Adipose tissue (tissue), 3 donors: ENCODE data around the gene NSUN7. TPM values are rescaled to one million over a fixed set of nuclear protein-coding genes. Genes with fewer than 3 reads are reported as not detected.
"Not testable (repeated sequence)": the region's sequence is repeated elsewhere in the genome, so short reads cannot be mapped to it uniquely, and the experiment has no call there.

Source experiments
- H3K27ac ChIP-seq: one replicate; pipeline ENCODE4 v1.5.1; 2013; ENCODE audit warnings: low read depth, low read length
- WGBS, 3 donors: extraction: QIAGEN DNeasy Blood & Tissue Kit; methylation state at CpG; one replicate each; pipeline ENCODE4 v1.1.7; 2013; 5-methylcytosine and 5-hydroxymethylcytosine counted together
- polyA plus RNA-seq, 3 donors: library from polyadenylated mRNA; stranded (reverse); fragments of 200-250 nt; gene quantifications; one replicate each; pipeline ENCODE4 v1.2.3, GENCODE V29; 2013
- donor health status: healthy with polysubstance abuse.
- donor health status: Bipolar disorder and iron deficiency.
- donor health status: healthy.

The NSUN7 gene
- polyA plus RNA-seq, 3 donors, result 0.64 to 3.8 (median 0.79) TPM

- 76 to 93% (median 76%) methylated on average over 3 of the region's 3 CpGs for WGBS, 3 donors
- H3K27ac ChIP-seq, result no peak overlapping the region
Observed at GRCh38 chr4:40800064-40800463, 50.3 kb downstream of the NSUN7 start.

DNA sequence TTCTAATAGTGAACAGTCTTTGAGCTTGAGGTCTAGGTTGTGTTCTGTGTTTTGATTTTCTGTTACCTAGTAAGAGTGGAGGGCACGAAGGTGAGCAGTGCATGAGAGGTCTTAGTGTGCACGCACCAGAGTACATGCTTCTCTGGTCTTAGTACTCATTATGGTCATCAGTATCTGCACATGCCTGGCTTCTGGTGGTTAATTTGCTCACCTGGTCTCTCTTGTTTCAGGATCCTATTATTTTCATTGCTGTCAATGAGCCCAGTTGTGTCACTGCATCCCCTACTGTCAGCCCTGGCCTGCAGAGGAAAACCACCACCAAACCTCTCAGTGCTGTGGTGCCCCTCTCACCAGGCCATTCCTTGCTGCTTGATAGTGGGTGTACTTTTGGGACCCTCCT lies 54.8 kb downstream of the NSUN7 start:
- no peak overlapping the region for H3K27ac ChIP-seq
- WGBS, 3 donors, result 93 to 98% (median 98%) methylated on average over 2 of the region's 2 CpGs

DNA sequence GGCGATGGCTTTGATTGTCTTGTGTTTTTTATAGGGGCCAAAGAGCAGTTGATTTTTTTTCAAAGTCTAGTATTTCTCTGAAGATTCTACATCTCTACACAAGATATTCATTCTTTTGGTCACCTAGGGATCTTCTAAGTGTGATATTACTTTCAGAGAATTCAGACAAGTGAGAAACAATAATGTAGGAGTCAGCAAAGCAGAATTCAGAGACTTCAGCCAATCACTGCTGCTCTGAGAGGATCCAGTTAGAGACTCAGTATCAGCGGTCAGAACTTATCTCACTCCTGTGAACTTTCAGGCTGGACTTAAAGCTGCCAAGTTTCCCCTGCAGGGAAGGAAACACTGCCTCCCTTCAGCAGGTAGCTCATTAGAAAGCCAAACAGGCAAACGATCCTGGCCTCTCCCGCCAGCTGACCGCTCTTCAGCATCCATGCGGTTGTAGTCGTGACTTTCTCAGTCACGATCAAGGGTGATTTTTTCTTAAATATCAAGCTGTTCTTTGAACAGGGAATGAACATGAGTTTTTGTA lies 59.2 kb downstream of the NSUN7 start:
- WGBS, 3 donors, result 83 to 86% (median 83%) methylated on average over 8 of the region's 8 CpGs
- no peak overlapping the region for H3K27ac ChIP-seq

GRCh38 chr4:40811956-40812355 lies 62.2 kb downstream of the NSUN7 start:
- WGBS, 3 donors, result 48 to 77% (median 52%) methylated on average over 7 of the region's 7 CpGs
- peak overlapping the region; percentile 15 for H3K27ac ChIP-seq

- peak overlapping the region; percentile 15 for H3K27ac ChIP-seq
- WGBS, 3 donors, result 52 to 91% (median 64%) methylated on average over 8 of the region's 8 CpGs
Observed at GRCh38 chr4:40812386-40812785, 62.6 kb downstream of the NSUN7 start.

GRCh38 chr4:40812856-40813255 lies 63.1 kb downstream of the NSUN7 start:
- WGBS, 3 donors, result 88 to 93% (median 91%) methylated on average over 2 of the region's 2 CpGs
- H3K27ac ChIP-seq, result no peak overlapping the region

GRCh38 chr4:40817157-40817556 lies 67.4 kb downstream of the NSUN7 start:
- not testable (repeated sequence) for H3K27ac ChIP-seq
- 93 to 97% (median 95%) methylated on average over 6 of the region's 6 CpGs for WGBS, 3 donors

GRCh38 chr4:40820101-40820500 lies 70.3 kb downstream of the NSUN7 start:
- WGBS, 3 donors, result 96 to 98% (median 97%) methylated on average over 11 of the region's 11 CpGs
- no peak overlapping the region for H3K27ac ChIP-seq

DNA sequence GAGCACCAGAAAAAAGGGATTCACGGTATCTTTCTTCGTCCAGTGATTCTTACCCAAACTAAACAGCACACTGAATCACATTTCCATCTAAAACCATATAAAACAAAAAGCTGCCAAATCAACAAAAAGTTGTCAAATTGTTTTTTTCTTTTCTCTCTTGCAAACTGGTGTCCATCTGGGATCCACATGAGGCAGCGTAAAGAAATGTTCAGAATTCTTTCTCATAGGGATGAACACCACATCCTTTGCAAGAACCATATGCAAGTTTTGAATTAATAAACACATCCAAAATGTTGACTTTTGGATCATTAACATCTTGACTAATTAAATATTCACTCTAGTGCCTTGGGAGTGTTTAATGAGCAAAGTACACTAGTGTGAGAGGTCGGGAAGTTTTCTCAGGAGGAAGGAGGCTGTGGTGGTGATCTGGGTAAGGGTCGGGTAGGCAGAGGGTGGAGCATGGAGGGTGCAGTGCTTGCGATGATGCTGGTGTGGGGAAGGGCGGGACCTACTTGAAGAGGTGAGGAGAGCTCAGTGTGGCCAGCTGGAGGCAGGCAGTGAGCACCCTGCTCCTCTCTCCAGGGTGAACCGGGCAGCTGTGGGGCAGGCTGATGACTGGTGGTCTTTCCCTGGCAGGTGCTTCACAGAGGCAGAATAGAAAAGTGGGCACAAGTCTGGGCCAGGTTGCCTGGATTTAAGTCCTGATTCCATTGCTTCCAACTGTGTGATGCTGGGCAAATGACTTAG lies 72.8 kb downstream of the NSUN7 start:
- 91 to 96% (median 91%) methylated on average over 8 of the region's 8 CpGs for WGBS, 3 donors
- H3K27ac ChIP-seq, result no peak overlapping the region

DNA sequence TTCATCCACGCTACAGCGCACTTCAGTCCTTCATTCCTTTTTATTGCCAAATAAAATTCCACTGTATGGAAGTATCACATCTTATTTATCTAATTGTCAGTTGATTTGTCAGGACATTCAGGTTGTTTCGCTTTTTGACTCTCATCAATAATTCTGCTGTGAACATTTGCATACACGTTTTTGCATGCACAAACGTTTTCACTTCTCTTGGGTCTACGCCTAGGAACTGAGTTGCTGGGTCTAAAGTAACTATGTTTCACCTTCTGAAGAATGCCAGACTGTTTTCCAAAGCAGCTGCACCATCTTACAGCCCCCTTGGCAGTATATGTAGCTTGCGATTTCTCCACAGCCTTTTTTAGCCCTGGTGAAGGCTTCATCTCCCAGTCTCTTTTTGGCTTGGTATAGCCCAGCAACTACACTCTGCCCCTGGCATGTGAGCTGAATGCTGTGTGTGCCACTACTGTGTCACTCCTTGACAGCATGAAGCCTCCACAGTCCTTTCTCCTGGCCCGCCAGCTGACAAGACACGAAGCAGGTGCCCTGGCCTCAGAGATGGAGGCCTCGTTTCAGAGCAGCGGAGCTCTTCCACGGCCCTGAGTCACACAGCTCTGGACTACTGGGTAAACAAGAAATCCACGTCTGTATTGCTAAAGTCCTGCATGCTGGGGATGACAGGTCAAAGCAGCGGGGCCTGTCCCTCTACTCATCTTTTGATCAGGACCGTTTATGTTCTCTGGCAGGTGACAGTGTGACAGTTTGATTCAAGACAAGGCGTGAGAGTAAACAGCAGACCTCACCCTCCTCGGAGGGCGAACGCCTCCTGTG lies 75.5 kb downstream of the NSUN7 start:
- no peak overlapping the region for H3K27ac ChIP-seq
- 85 to 91% (median 86%) methylated on average over 19 of the region's 19 CpGs for WGBS, 3 donors

- no peak overlapping the region for H3K27ac ChIP-seq
- WGBS, 3 donors, result 92 to 97% (median 93%) methylated on average over 5 of the region's 5 CpGs
Observed at GRCh38 chr4:40826821-40827220, 77.1 kb downstream of the NSUN7 start.

DNA sequence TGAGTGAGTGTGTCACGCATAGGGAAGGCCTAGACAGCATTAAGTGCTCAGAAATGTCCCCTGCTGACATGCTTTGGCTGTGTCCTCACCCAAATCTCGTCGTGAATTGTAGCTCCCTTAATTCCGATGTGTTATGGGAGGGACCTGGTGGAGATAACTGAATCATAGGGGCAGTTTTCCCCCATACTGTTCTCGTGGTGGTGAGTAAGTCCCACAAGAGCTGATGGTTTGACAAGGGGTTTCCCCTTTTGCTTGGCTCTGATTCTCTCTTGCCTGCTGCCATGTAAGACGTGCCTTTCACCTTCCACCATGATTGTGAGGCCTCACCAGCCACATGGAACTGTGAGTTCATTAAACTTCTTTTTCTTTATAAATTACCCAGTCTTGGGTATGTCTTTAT lies 78.0 kb downstream of the NSUN7 start:
- WGBS, 3 donors, result 79 to 90% (median 85%) methylated on average over 6 of the region's 6 CpGs
- no peak overlapping the region for H3K27ac ChIP-seq

DNA sequence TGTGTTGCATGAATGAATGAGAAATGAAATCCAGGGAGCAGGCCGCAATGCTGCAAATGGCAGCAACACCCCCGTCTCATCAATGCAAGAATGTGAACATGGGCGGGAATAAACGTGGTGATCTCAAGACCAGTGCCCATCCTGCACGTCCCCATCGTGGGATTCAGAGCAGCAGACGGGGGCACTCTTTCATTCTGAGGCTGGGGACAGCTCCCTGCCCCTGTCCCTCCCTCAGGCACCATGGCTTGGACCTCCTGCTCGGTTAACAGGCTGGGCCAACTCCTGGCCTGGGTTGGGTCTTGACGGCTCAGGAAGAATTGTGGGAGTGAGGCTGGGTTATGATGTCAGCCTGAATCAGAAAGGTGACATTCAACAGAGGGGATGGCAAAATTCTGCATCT lies 78.9 kb downstream of the NSUN7 start:
- no peak overlapping the region for H3K27ac ChIP-seq
- 93 to 98% (median 93%) methylated on average over 9 of the region's 9 CpGs for WGBS, 3 donors

GRCh38 chr4:40829586-40829985 lies 79.8 kb downstream of the NSUN7 start:
- WGBS, 3 donors, result 48 to 77% (median 62%) methylated on average over 4 of the region's 4 CpGs
- H3K27ac ChIP-seq, result no peak overlapping the region

DNA sequence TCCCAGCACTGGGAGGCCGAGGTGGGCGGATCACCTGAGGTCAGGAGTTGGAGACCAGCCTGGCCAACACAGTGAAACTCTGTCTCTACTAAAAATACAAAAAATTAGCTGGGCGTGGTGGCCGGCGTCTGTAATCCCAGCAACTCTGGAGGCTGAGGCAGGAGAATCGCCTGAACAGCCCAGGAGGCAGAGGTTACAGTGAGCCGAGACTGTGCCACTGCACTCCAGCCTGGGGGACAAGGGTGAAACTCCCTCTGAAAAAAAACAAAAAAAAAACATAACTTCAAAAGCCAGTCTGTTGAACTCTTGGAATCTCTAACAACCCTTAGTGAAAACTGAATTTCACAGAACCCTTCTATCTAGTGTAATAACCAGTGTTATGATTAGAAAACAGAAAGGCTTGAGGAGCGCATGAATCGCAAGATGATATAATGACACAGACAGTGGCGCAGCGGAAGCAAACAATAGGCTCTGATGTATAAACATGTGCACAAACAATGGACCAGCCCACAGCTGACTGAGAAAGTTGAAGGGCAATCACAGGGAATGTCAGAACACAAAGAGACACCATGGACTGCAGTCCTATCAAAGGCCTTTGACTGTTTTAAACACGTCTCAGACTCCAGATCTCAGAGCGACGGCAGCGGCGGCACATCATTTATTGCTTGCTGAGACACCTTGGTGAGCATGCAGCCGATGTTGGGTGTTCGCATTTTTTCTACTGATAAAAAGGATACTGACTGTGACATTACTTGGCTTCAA lies 81.6 kb downstream of the NSUN7 start:
- no peak overlapping the region for H3K27ac ChIP-seq
- 93 to 95% (median 93%) methylated on average over 18 of the region's 18 CpGs for WGBS, 3 donors

- no peak overlapping the region for H3K27ac ChIP-seq
- WGBS, 3 donors, result 84 to 87% (median 86%) methylated on average over 11 of the region's 11 CpGs
Observed at GRCh38 chr4:40832175-40832574, 82.4 kb downstream of the NSUN7 start.

DNA sequence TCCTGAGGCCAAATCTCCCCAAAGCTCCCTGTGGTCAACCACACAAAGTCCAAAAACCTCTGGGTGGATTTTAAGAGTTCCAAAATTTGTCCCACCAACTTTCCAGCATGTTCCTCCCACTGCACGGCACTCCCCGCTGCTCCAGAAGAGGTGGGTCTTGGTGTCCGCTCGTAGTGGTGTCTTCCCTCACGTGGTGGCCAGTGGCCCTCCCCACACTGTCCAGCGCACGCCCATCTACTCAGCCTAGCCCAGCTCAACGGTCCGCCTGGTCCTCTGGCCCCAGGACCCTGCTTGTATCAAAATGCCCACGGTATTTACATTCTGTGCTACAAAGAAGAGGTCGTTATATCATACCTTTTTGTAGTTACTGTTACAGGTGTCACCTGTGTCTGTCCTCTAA lies 83.5 kb downstream of the NSUN7 start:
- no peak overlapping the region for H3K27ac ChIP-seq
- WGBS, 3 donors, result 90 to 97% (median 92%) methylated on average over 11 of the region's 11 CpGs

DNA sequence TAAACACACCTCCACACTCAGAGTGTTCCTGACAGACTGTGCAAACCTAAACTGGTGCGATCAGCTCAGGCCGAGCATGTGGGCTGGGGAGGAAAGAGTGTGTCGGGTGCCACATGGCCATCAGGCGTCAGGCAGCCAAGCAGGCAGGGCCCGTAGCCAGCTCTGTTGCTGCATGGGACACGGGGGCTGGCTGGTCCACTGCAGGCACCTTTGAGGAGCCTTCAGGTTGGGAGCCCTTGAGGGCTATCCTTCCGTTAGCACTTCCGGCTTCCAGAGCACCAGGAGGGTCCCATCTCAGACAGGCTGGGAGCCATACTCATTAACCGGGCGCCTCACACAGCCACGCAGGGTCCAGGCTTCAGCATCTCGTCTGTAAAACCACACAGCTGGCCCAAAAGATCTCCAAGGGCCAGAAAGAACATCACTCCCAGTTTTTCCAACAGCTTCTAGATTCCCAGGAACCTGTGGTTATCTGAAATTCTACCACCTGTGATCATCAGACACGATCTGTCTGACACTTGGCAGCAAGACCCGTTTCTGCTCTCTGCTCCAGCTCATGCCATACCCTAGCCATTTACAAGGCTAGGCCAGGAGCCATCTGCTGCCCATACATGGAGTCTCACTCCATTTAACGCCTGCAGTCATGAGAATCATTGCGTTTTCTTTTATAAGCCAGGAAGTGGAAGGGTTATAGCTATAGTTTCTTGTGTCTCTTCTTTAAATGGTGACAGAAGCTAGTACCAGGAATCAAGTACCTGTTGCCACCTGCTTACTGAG lies 87.5 kb downstream of the NSUN7 start:
- WGBS, 3 donors, result 78 to 87% (median 87%) methylated on average over 16 of the region's 16 CpGs
- no peak overlapping the region for H3K27ac ChIP-seq
